Osteocyte (in vitro differentiated cells): ENCODE results near the gene MSN. TPM values are rescaled to one million over a fixed set of nuclear protein-coding genes. Genes with fewer than 3 reads are reported as not detected.
"Not testable (repeated sequence)": the region's sequence is repeated elsewhere in the genome, so short reads cannot be mapped to it uniquely, and the experiment has no call there.

Source experiments
- DNase-seq: peaks from one replicate; pipeline ENCODE4 v3.0.0; 2021; ENCODE audit warnings: mixed read lengths; ENCODE audit not compliant: unreplicated experiment; ENCODE audit errors: extremely low spot score
- H3K27ac Mint-ChIP-seq: one replicate; pipeline ENCODE4 v1.8.0; 2021; ENCODE audit warnings: mild to moderate bottlenecking, mixed read lengths; ENCODE audit not compliant: unreplicated experiment
- H3K27me3 Mint-ChIP-seq: one replicate; pipeline ENCODE4 v1.8.0; 2021; ENCODE audit warnings: mixed read lengths; ENCODE audit not compliant: unreplicated experiment
- H3K36me3 Mint-ChIP-seq: one replicate; pipeline ENCODE4 v1.8.0; 2021; ENCODE audit warnings: mixed read lengths; ENCODE audit not compliant: unreplicated experiment
- H3K4me1 Mint-ChIP-seq: one replicate; pipeline ENCODE4 v1.8.0; 2021; ENCODE audit warnings: mixed read lengths; ENCODE audit not compliant: unreplicated experiment
- H3K4me3 Mint-ChIP-seq: one replicate; pipeline ENCODE4 v1.8.0; 2021; ENCODE audit warnings: mild to moderate bottlenecking, moderate library complexity, mixed read lengths; ENCODE audit not compliant: unreplicated experiment
- H3K9me3 Mint-ChIP-seq: one replicate; pipeline ENCODE4 v1.8.0; 2021; ENCODE audit warnings: mixed read lengths; ENCODE audit not compliant: unreplicated experiment
- CTCF ChIP-seq: fragments of 200-600 bp; sonication (generic); IDR thresholded peaks from 2 replicates; pipeline ENCODE4 v1.5.0; 2021; ENCODE audit warnings: antibody characterized with exemption, mild to moderate bottlenecking, moderate library complexity
- total RNA-seq: library from RNA; stranded (reverse); gene quantifications from 2 replicates; pipeline ENCODE4 v1.2.1, GENCODE V29; 2021

MSN gene
- total RNA-seq, 1 donor from 2014 or later, result 236 TPM

GRCh38 chrX:65755786-65756185, 88.3 kb downstream of the MSN start:
- Mint-ChIP-seq H3K27me3 (peaks cover 19% of the 10 kb centered on the region), H3K4me1 (no peaks in the 10 kb centered on the region), H3K4me3 (no peak overlapping the region), H3K36me3 (no peaks in the 10 kb centered on the region), H3K9me3 (peaks cover 36% of the 10 kb centered on the region), H3K27ac (no peak overlapping the region)
- TF ChIP-seq CTCF, result no peak
- no peak for DNase-seq

- no peaks in the 10 kb centered on the region for H3K36me3 Mint-ChIP-seq
- no peak for DNase-seq
- TF ChIP-seq CTCF, result no peak
- no peak overlapping the region for H3K27ac Mint-ChIP-seq
- no peaks in the 10 kb centered on the region for H3K4me1 Mint-ChIP-seq
- H3K4me3 Mint-ChIP-seq, result no peak overlapping the region
- H3K9me3 Mint-ChIP-seq, result peaks cover 37% of the 10 kb centered on the region
- peaks cover 30% of the 10 kb centered on the region for H3K27me3 Mint-ChIP-seq
These were observed 90.5 kb downstream of the MSN start for GRCh38 chrX:65757943-65758342.

GRCh38 chrX:65758505-65758904, 91.1 kb downstream of the MSN start:
- Mint-ChIP-seq H3K4me1 (no peaks in the 10 kb centered on the region), H3K4me3 (no peak overlapping the region), H3K27ac (no peak overlapping the region), H3K27me3 (peaks cover 34% of the 10 kb centered on the region), H3K9me3 (peaks cover 38% of the 10 kb centered on the region), H3K36me3 (no peaks in the 10 kb centered on the region)
- TF ChIP-seq CTCF, result no peak
- DNase-seq, result no peak

GRCh38 chrX:65759525-65759924, 92.1 kb downstream of the MSN start:
- not testable (repeated sequence) for H3K27ac Mint-ChIP-seq, H3K36me3 Mint-ChIP-seq, H3K4me1 Mint-ChIP-seq, DNase-seq, H3K4me3 Mint-ChIP-seq
- Mint-ChIP-seq H3K9me3 (peaks cover 30% of the 10 kb centered on the region), H3K27me3 (peaks cover 36% of the 10 kb centered on the region)

GRCh38 chrX:65769564-65770292, 102.3 kb downstream of the MSN start:
- Mint-ChIP-seq H3K36me3 (no peaks in the 10 kb centered on the region), H3K27me3 (no peaks in the 10 kb centered on the region), H3K9me3 (no peaks in the 10 kb centered on the region), H3K4me3 (no peak overlapping the region), H3K27ac (no peak overlapping the region), H3K4me1 (no peaks in the 10 kb centered on the region)
- no peak for TF ChIP-seq CTCF
- no peak for DNase-seq
